Fibroblast of lung (primary cell): Measurements from ENCODE around the gene CUBN.

Source experiments
- CTCF ChIP-seq, 2 donors: IDR thresholded peaks in 1 of 2; conservative IDR thresholded peaks in 1 of 2; 1 replicate in 1 of 2; 2 replicates in 1 of 2; pipeline ENCODE4 v1.5.1; 2011 to 2012; ENCODE audit warnings: low read length in 2 of 2, control low read depth in 1 of 2, inconsistent platforms in 1 of 2, low read depth in 1 of 2, mild to moderate bottlenecking in 1 of 2
- EZH2 ChIP-seq: IDR thresholded peaks from 2 replicates; pipeline ENCODE4 v1.5.1; 2012; ENCODE audit warnings: low read length, control low read depth, mild to moderate bottlenecking; ENCODE audit errors: missing control alignments

GRCh38 chr10:16822027-16822426 is 307.6 kb downstream of the CUBN start:
- TF ChIP-seq CTCF (conservative IDR thresholded peaks at IDR 0.05 in 1 of 2, IDR thresholded peaks at IDR 0.05 in 1 of 2; ENCODE audit: low read depth in 1 of 2, low read length in 2 of 2) (no peak), EZH2 (no peak)
